ENCODE measurements around the gene HUWE1.

Gene HUWE1

GRCh38 chrX:53483416-53483815 is 203.1 kb downstream of the HUWE1 start:
- no peak for DNase-seq
